Measurements from ENCODE around the gene EIF4ENIF1. TPM values are rescaled to one million over a fixed set of nuclear protein-coding genes. Genes with fewer than 3 reads are reported as not detected.

The EIF4ENIF1 gene
- polyA plus RNA-seq, 1 donor from 2014 or later = 12.6 TPM

- Histone ChIP-seq H3K4me2 (ENCODE audit: low read length) (no peak overlapping the region), H3K4me3 (ENCODE audit: low read length) (no peak overlapping the region), H3F3A (ENCODE audit: insufficient read depth, low read length, poor library complexity, severe bottlenecking) (no peaks in the 10 kb centered on the region), H3K9me3 (ENCODE audit: low read length) (no peaks in the 10 kb centered on the region), H4K20me1 (ENCODE audit: insufficient read depth) (no peaks in the 10 kb centered on the region), H3K27ac (ENCODE audit: low read length) (no peak overlapping the region), H3K79me2 (replicated peaks; ENCODE audit: insufficient read depth, low read length) (no peaks in the 10 kb centered on the region), H3K9me2 (ENCODE audit: insufficient read depth, low read length) (no peaks in the 10 kb centered on the region), H3K9ac (ENCODE audit: low read length) (no peak overlapping the region), H3K27me3 (ENCODE audit: insufficient read depth, low read depth, low read length) (no peaks in the 10 kb centered on the region), H2AFZ (ENCODE audit: low read depth, low read length) (no peak overlapping the region), H3K36me3 (ENCODE audit: insufficient read depth, low read length) (peaks cover 4% of the 10 kb centered on the region)
- TF ChIP-seq MXI1 (conservative IDR thresholded peaks at IDR 0.05; ENCODE audit: poor library complexity, severe bottlenecking) (no peak), CTCF (IDR thresholded peaks at IDR 0.05; ENCODE audit: poor library complexity, severe bottlenecking) (peak; percentile 29)
Measured at GRCh38 chr22:31451709-31452571, 37.7 kb downstream of the EIF4ENIF1 start.

- H3K9me2 ChIP-seq (ENCODE audit: insufficient read depth, low read length) = no peaks in the 10 kb centered on the region
- H3K36me3 ChIP-seq (ENCODE audit: insufficient read depth, low read length) = peaks cover 7% of the 10 kb centered on the region
- TF ChIP-seq RAD21 (conservative IDR thresholded peaks at IDR 0.05) (no peak), MXI1 (conservative IDR thresholded peaks at IDR 0.05; ENCODE audit: poor library complexity, severe bottlenecking) (no peak), EP300 (conservative IDR thresholded peaks at IDR 0.05; ENCODE audit: poor library complexity, severe bottlenecking) (no peak), TAF1 (IDR thresholded peaks at IDR 0.05; ENCODE audit: low read depth) (no peak), EZH2 (IDR thresholded peaks at IDR 0.05; ENCODE audit: borderline replicate concordance, insufficient read depth, low read length, poor library complexity, severe bottlenecking) (no peak), SMC3 (conservative IDR thresholded peaks at IDR 0.05; ENCODE audit: poor library complexity) (no peak), CTCF (IDR thresholded peaks at IDR 0.05; ENCODE audit: poor library complexity, severe bottlenecking) (no peak), REST (IDR thresholded peaks at IDR 0.05; ENCODE audit: borderline replicate concordance) (no peak)
- no peak overlapping the region for H3K9ac ChIP-seq (ENCODE audit: low read length)
- no peak overlapping the region for H3K27ac ChIP-seq (ENCODE audit: low read length)
- no peak overlapping the region for H3K4me2 ChIP-seq (ENCODE audit: low read length)
- H3K79me2 ChIP-seq (replicated peaks; ENCODE audit: insufficient read depth, low read length) = no peaks in the 10 kb centered on the region
- H2AFZ ChIP-seq (ENCODE audit: low read depth, low read length) = no peak overlapping the region
- H4K20me1 ChIP-seq (ENCODE audit: insufficient read depth) = no peaks in the 10 kb centered on the region
- no peaks in the 10 kb centered on the region for H3K9me3 ChIP-seq (ENCODE audit: low read length)
- no peaks in the 10 kb centered on the region for H3K27me3 ChIP-seq (ENCODE audit: insufficient read depth, low read depth, low read length)
- no peak overlapping the region for H3K4me3 ChIP-seq (ENCODE audit: low read length)
- no peaks in the 10 kb centered on the region for H3F3A ChIP-seq (ENCODE audit: insufficient read depth, low read length, poor library complexity, severe bottlenecking)
Measured at GRCh38 chr22:31449506-31449905, 40.1 kb downstream of the EIF4ENIF1 start.

All from neural cell (in vitro differentiated cells).